ENCODE results near the gene IL4I1. TPM values are rescaled to one million over a fixed set of nuclear protein-coding genes. Genes with fewer than 3 reads are reported as not detected.

The IL4I1 gene
- total RNA-seq, 1 donor: 0.43 TPM

GRCh38 chr19:49847731-49848696, 48.7 kb downstream of the IL4I1 start:
- H3K4me3 ChIP-seq (ENCODE audit: low read depth, low read length): no peak overlapping the region
- no peak for TF ChIP-seq CTCF (IDR thresholded peaks at IDR 0.05; ENCODE audit: insufficient read depth, low read depth, low read length)
- peak; percentile 94 for DNase-seq (ENCODE audit: low read depth)

- no peak for TF ChIP-seq CTCF (IDR thresholded peaks at IDR 0.05; ENCODE audit: insufficient read depth, low read depth, low read length)
- no peak overlapping the region for H3K4me3 ChIP-seq (ENCODE audit: low read depth, low read length)
- no peak for DNase-seq (ENCODE audit: low read depth)
Observed at GRCh38 chr19:49846408-49846807, 50.3 kb downstream of the IL4I1 start.

GRCh38 chr19:49845414-49845813, 51.3 kb downstream of the IL4I1 start:
- no peak overlapping the region for H3K4me3 ChIP-seq (ENCODE audit: low read depth, low read length)
- peak; percentile 20 for TF ChIP-seq CTCF (IDR thresholded peaks at IDR 0.05; ENCODE audit: insufficient read depth, low read depth, low read length)
- DNase-seq (ENCODE audit: low read depth): peak; percentile 59

- H3K4me3 ChIP-seq (ENCODE audit: low read depth, low read length): no peak overlapping the region
- no peak for TF ChIP-seq CTCF (IDR thresholded peaks at IDR 0.05; ENCODE audit: insufficient read depth, low read depth, low read length)
- DNase-seq (ENCODE audit: low read depth): no peak
Observed at GRCh38 chr19:49844138-49845095, 52.3 kb downstream of the IL4I1 start.

- no peak overlapping the region for H3K4me3 ChIP-seq (ENCODE audit: low read depth, low read length)
- DNase-seq (ENCODE audit: low read depth): no peak
- no peak for TF ChIP-seq CTCF (IDR thresholded peaks at IDR 0.05; ENCODE audit: insufficient read depth, low read depth, low read length)
Observed at GRCh38 chr19:49843265-49843664, 53.4 kb downstream of the IL4I1 start.

GRCh38 chr19:49840736-49841249, 55.9 kb downstream of the IL4I1 start:
- DNase-seq (ENCODE audit: low read depth): no peak
- no peak for TF ChIP-seq CTCF (IDR thresholded peaks at IDR 0.05; ENCODE audit: insufficient read depth, low read depth, low read length)

More at GRCh38 chr19:49840736-49841249, 55.9 kb downstream of the IL4I1 start:
- no peak overlapping the region for H3K4me3 ChIP-seq (ENCODE audit: low read depth, low read length)

Data from fibroblast of villous mesenchyme (primary cell).